Measurements from ENCODE around the gene TMEM182.

GRCh38 chr2:102790091-102790455, 28.2 kb downstream of the TMEM182 start:
- TF ChIP-seq, protein P1, sequence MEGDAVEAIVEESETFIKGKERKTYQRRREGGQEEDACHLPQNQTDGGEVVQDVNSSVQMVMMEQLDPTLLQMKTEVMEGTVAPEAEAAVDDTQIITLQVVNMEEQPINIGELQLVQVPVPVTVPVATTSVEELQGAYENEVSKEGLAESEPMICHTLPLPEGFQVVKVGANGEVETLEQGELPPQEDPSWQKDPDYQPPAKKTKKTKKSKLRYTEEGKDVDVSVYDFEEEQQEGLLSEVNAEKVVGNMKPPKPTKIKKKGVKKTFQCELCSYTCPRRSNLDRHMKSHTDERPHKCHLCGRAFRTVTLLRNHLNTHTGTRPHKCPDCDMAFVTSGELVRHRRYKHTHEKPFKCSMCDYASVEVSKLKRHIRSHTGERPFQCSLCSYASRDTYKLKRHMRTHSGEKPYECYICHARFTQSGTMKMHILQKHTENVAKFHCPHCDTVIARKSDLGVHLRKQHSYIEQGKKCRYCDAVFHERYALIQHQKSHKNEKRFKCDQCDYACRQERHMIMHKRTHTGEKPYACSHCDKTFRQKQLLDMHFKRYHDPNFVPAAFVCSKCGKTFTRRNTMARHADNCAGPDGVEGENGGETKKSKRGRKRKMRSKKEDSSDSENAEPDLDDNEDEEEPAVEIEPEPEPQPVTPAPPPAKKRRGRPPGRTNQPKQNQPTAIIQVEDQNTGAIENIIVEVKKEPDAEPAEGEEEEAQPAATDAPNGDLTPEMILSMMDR (IDR thresholded peaks at IDR 0.05): no peak
- no peak for TF ChIP-seq POLR2A (IDR thresholded peaks at IDR 0.05)

Measured in lower leg skin (tissue), 3 donors.